HepG2 (cell line): ENCODE results near the gene IP6K3. TPM values are rescaled to one million over a fixed set of nuclear protein-coding genes. Genes with fewer than 3 reads are reported as not detected.

Experiments used
- BRCA1 ChIP-seq: sonication (generic); formaldehyde crosslinking; IDR thresholded peaks from 2 replicates; pipeline ENCODE4 v1.4.0; 2020; ENCODE audit warnings: missing genetic modification reagents
- CHD4 ChIP-seq: fragments of 200-600 bp; sonication (generic); IDR thresholded peaks from 2 replicates; pipeline ENCODE4 v1.7.0; 2017; ENCODE audit warnings: mild to moderate bottlenecking, low read length, borderline replicate concordance
- FOXA3 ChIP-seq: IDR thresholded peaks from 2 replicates; pipeline ENCODE4 v1.6.1; 2016; ENCODE audit warnings: missing genetic modification reagents, missing compliant biosample characterization
- GZF1 ChIP-seq: sonication (generic); formaldehyde crosslinking; IDR thresholded peaks from 2 replicates; pipeline ENCODE4 v1.5.1; 2020; ENCODE audit warnings: mild to moderate bottlenecking, missing genetic modification reagents
- IRX3 ChIP-seq: sonication (generic); formaldehyde crosslinking; IDR thresholded peaks from 2 replicates; pipeline ENCODE4 v1.8.1; 2023; ENCODE audit warnings: mild to moderate bottlenecking, low read depth, missing genetic modification reagents, borderline replicate concordance
- PCBP1 ChIP-seq: fragments of 200-400 bp; formaldehyde crosslinking; IDR thresholded peaks from 2 replicates; pipeline ENCODE4 v1.6.1; 2017; ENCODE audit warnings: mild to moderate bottlenecking, low read depth, low read length, borderline replicate concordance
- PRPF4 ChIP-seq: fragments of 200-400 bp; formaldehyde crosslinking; IDR thresholded peaks from 2 replicates; pipeline ENCODE4 v1.6.1; 2016; ENCODE audit warnings: low read length, low read depth; ENCODE audit not compliant: poor library complexity, severe bottlenecking
- RORA ChIP-seq: sonication (generic); formaldehyde crosslinking; IDR thresholded peaks from 2 replicates; pipeline ENCODE4 v1.5.0; 2020; ENCODE audit warnings: mild to moderate bottlenecking, missing genetic modification reagents, moderate library complexity
- RXRB ChIP-seq: IDR thresholded peaks from 2 replicates; pipeline ENCODE4 v1.6.1; 2016; ENCODE audit warnings: borderline replicate concordance, missing genetic modification reagents, missing compliant biosample characterization
- SP2 ChIP-seq: sonication (generic); formaldehyde crosslinking; IDR thresholded peaks from 2 replicates; pipeline ENCODE4 v1.5.1; 2020; ENCODE audit warnings: mild to moderate bottlenecking, missing genetic modification reagents
- TGIF2 ChIP-seq: IDR thresholded peaks from 2 replicates; pipeline ENCODE4 v1.6.1; 2016; ENCODE audit warnings: control low read depth, missing compliant biosample characterization
- ZNF329 ChIP-seq: sonication (generic); formaldehyde crosslinking; IDR thresholded peaks from 2 replicates; pipeline ENCODE4 v1.9.0; 2021; ENCODE audit warnings: low read depth, mild to moderate bottlenecking, missing genetic modification reagents
- ZNF354B ChIP-seq: sonication (generic); formaldehyde crosslinking; IDR thresholded peaks from 2 replicates; pipeline ENCODE4 v1.8.0; 2022; ENCODE audit warnings: mild to moderate bottlenecking, missing genetic modification reagents
- ZNF430 ChIP-seq: sonication (generic); formaldehyde crosslinking; IDR thresholded peaks from 2 replicates; pipeline ENCODE4 v1.9.0; 2021; ENCODE audit warnings: mild to moderate bottlenecking, missing genetic modification reagents
- polyA plus RNA-seq, 8 experiments: library from polyadenylated mRNA; depleted of rRNA in 3 of 8; stranded (reverse) in 7 of 8; unstranded in 1 of 8; fragments of >200 nt; fragmentation: Illumina TruSeq in 4 of 8; extraction: Trizol in 4 of 8; gene quantifications; 2 replicates each; pipeline versions ENCODE4 v1.2.1 to v1.2.3, GENCODE V29; 2011 to 2016; ENCODE audit warnings: low read depth in 4 of 8, missing spikeins in 1 of 8, mixed read lengths in 1 of 8; ENCODE audit not compliant: insufficient read depth in 1 of 8
- total RNA-seq, 5 experiments: library from RNA; depleted of rRNA; stranded (reverse); fragments of >200 nt; fragmentation: Illumina TruSeq; extraction: Trizol; gene quantifications; 2 replicates each; pipeline ENCODE4 v1.2.3, GENCODE V29; 2016; ENCODE audit warnings: low read depth in 1 of 5
- TF ChIP-seq, protein P1 (sequence below): IDR thresholded peaks from 2 replicates; pipeline ENCODE4 v1.6.1; 2018; ENCODE audit warnings: missing genetic modification reagents, mild to moderate bottlenecking, missing compliant biosample characterization
- TF ChIP-seq, protein P2 (sequence below): sonication (generic); formaldehyde crosslinking; IDR thresholded peaks from 2 replicates; pipeline ENCODE4 v1.9.0; 2021; ENCODE audit warnings: missing genetic modification reagents, mild to moderate bottlenecking, borderline replicate concordance
- TF ChIP-seq, protein P3 (sequence below): sonication (generic); formaldehyde crosslinking; IDR thresholded peaks from 2 replicates; pipeline ENCODE4 v1.4.0; 2020; ENCODE audit warnings: missing genetic modification reagents
- TF ChIP-seq, protein P4 (sequence below): sonication (generic); formaldehyde crosslinking; IDR thresholded peaks from 2 replicates; pipeline ENCODE4 v1.5.0; 2020; ENCODE audit warnings: missing genetic modification reagents, mild to moderate bottlenecking, borderline replicate concordance
- TF ChIP-seq, protein P5 (sequence below): sonication (generic); formaldehyde crosslinking; IDR thresholded peaks from 2 replicates; pipeline ENCODE4 v1.5.0; 2020; ENCODE audit warnings: missing genetic modification reagents
- TF ChIP-seq, protein P6 (sequence below): sonication (generic); formaldehyde crosslinking; IDR thresholded peaks from 2 replicates; pipeline ENCODE4 v1.4.0; 2020; ENCODE audit warnings: mild to moderate bottlenecking, missing genetic modification reagents
- TF ChIP-seq, protein P7 (sequence below): sonication (generic); formaldehyde crosslinking; IDR thresholded peaks from 2 replicates; pipeline ENCODE4 v1.4.0; 2020; ENCODE audit warnings: missing genetic modification reagents

IP6K3 gene
- total and polyA plus RNA-seq, 2 of the 13 experiments (the other 11 are each of a cell fraction or from before 2014, with no cell fraction given): 0.11 to 0.18 TPM

DNA sequence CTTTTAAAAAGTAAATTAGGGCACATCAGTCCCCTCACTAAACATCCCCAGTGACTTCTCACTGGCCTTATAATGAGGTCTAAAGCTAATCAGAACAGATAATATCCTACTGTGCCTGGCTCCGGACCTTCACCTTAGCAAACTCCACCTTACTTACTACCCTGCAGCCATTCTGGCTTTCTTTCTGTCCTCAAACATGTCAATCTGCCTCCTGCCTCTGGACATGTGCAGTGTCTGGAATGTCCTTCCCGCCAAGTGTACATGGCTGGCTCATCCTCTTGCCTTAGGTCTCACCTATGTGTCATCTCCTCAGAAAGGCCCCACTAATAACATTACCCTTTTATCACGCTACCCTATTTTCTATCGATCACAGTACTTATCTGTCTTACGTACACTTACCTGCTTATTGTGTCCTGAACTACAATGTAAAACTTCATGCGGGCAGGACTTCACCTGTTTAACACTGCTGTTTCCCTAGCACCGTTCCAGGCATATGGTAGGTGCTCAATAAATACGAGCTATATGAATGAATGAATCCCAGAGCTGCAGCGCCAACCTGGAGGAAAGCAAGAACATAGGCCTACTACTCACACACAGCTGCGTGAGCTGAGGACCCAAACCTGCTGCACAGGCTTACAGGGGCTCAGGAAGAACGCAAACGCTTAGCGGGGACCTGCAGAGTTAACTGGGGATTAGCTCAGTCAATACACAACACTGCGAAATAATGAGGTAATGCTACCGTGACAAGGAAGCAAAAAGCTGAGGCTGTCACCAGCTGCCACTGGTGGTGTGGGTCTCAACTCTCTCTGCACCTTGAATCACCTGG lies 36.2 kb downstream of the IP6K3 start (continued):
- TF ChIP-seq, protein P1, sequence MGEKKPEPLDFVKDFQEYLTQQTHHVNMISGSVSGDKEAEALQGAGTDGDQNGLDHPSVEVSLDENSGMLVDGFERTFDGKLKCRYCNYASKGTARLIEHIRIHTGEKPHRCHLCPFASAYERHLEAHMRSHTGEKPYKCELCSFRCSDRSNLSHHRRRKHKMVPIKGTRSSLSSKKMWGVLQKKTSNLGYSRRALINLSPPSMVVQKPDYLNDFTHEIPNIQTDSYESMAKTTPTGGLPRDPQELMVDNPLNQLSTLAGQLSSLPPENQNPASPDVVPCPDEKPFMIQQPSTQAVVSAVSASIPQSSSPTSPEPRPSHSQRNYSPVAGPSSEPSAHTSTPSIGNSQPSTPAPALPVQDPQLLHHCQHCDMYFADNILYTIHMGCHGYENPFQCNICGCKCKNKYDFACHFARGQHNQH (CRISPR knock-in tag): 0 out of 2 replicates have a peak, but pooled peaks have one; percentile 13
- TF ChIP-seq, protein P2, sequence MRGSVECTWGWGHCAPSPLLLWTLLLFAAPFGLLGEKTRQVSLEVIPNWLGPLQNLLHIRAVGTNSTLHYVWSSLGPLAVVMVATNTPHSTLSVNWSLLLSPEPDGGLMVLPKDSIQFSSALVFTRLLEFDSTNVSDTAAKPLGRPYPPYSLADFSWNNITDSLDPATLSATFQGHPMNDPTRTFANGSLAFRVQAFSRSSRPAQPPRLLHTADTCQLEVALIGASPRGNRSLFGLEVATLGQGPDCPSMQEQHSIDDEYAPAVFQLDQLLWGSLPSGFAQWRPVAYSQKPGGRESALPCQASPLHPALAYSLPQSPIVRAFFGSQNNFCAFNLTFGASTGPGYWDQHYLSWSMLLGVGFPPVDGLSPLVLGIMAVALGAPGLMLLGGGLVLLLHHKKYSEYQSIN (CRISPR knock-in tag): no peak
- TF ChIP-seq SP2 (CRISPR knock-in tag): no peak; the same call in 1 of the 2 replicates
- TF ChIP-seq, protein P3, sequence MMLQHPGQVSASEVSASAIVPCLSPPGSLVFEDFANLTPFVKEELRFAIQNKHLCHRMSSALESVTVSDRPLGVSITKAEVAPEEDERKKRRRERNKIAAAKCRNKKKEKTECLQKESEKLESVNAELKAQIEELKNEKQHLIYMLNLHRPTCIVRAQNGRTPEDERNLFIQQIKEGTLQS: no peak
- TF ChIP-seq, protein P4, sequence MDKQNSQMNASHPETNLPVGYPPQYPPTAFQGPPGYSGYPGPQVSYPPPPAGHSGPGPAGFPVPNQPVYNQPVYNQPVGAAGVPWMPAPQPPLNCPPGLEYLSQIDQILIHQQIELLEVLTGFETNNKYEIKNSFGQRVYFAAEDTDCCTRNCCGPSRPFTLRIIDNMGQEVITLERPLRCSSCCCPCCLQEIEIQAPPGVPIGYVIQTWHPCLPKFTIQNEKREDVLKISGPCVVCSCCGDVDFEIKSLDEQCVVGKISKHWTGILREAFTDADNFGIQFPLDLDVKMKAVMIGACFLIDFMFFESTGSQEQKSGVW (CRISPR knock-in tag): no peak
- TF ChIP-seq, protein P5, sequence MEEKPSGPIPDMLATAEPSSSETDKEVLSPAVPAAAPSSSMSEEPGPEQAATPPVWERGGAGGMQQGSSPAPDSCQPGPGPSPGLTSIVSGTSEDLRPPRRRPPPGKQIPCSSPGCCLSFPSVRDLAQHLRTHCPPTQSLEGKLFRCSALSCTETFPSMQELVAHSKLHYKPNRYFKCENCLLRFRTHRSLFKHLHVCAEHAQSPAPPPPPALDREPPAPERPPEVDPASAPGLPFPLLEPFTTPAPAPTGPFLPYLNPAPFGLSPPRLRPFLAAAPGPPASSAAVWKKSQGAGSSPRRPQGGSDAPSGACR (CRISPR knock-in tag): 0 out of 2 replicates have a peak, but pooled peaks have one; percentile 51
- peak; percentile 67 for TF ChIP-seq PRPF4
- TF ChIP-seq, protein P6, sequence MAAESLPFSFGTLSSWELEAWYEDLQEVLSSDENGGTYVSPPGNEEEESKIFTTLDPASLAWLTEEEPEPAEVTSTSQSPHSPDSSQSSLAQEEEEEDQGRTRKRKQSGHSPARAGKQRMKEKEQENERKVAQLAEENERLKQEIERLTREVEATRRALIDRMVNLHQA: no peak
- 0 out of 2 replicates have a peak, but pooled peaks have one; percentile 4 for TF ChIP-seq ZNF430 (CRISPR knock-in tag)
- TF ChIP-seq TGIF2 (CRISPR knock-in tag): no peak; the same call in 1 of the 2 replicates
- TF ChIP-seq, protein P7, sequence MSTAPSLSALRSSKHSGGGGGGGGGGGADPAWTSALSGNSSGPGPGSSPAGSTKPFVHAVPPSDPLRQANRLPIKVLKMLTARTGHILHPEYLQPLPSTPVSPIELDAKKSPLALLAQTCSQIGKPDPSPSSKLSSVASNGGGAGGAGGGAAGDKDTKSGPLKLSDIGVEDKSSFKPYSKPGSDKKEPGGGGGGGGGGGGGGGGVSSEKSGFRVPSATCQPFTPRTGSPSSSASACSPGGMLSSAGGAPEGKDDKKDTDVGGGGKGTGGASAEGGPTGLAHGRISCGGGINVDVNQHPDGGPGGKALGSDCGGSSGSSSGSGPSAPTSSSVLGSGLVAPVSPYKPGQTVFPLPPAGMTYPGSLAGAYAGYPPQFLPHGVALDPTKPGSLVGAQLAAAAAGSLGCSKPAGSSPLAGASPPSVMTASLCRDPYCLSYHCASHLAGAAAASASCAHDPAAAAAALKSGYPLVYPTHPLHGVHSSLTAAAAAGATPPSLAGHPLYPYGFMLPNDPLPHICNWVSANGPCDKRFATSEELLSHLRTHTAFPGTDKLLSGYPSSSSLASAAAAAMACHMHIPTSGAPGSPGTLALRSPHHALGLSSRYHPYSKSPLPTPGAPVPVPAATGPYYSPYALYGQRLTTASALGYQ: no peak
- TF ChIP-seq ZNF329: no peak
- TF ChIP-seq ZNF354B: no peak
- TF ChIP-seq GZF1 (CRISPR knock-in tag): no peak
- TF ChIP-seq CHD4: no peak
- TF ChIP-seq RXRB: no peak; the same call in 1 of the 2 replicates
- no peak for TF ChIP-seq PCBP1
- no peak for TF ChIP-seq RORA
- 0 out of 2 replicates have a peak, but pooled peaks have one; percentile 0 for TF ChIP-seq FOXA3 (CRISPR knock-in tag)
- no peak for TF ChIP-seq BRCA1 (CRISPR knock-in tag)
- TF ChIP-seq IRX3 (CRISPR knock-in tag): no peak
